Uterus (tissue), 4 donors: ENCODE data around the gene EXOC2. TPM values are rescaled to one million over a fixed set of nuclear protein-coding genes. Genes with fewer than 3 reads are reported as not detected.

Source experiments
- DNase-seq, 2 donors: peaks; one replicate each; pipeline ENCODE4 v3.0.0-alpha.2; 2019 to 2020
- H3K27ac ChIP-seq, 2 donors: fragments of 200-600 bp; sonication (generic); 1 replicate in 1 of 2; 2 replicates in 1 of 2; pipeline ENCODE4 v1.5.1; 2016 to 2018
- H3K27me3 ChIP-seq, 2 donors: fragments of 200-600 bp; sonication (generic); one replicate each; pipeline ENCODE4 v1.5.1; 2018 to 2019; ENCODE audit warnings: control low read depth in 1 of 2
- H3K36me3 ChIP-seq, 2 donors: fragments of 200-600 bp; sonication (generic); one replicate each; pipeline ENCODE4 v1.5.1; 2019; ENCODE audit warnings: control low read depth in 1 of 2
- H3K4me1 ChIP-seq, 2 donors: fragments of 200-600 bp; sonication (generic); one replicate each; pipeline ENCODE4 v1.5.1; 2018 to 2019; ENCODE audit warnings: control low read depth in 1 of 2
- H3K4me3 ChIP-seq, 2 donors: fragments of 200-600 bp; sonication (generic); 1 replicate in 1 of 2; 2 replicates in 1 of 2; pipeline ENCODE4 v1.5.1; 2018 to 2019; ENCODE audit warnings: mild to moderate bottlenecking in 1 of 2
- H3K9me3 ChIP-seq, 2 donors: fragments of 200-600 bp; sonication (generic); one replicate each; pipeline ENCODE4 v1.5.1; 2019; ENCODE audit warnings: control low read depth in 1 of 2
- CTCF ChIP-seq, 4 experiments: fragments of 200-600 bp in 2 of 4; fragments of 450-650 bp in 2 of 4; sonication (generic) in 2 of 4; IDR thresholded peaks; one replicate each; pipeline ENCODE4 v1.5.1; 2016 to 2019; ENCODE audit warnings: antibody characterized with exemption in 4 of 4, mild to moderate bottlenecking in 2 of 4, moderate library complexity in 1 of 4
- POLR2A ChIP-seq, 2 donors: fragments of 450-650 bp; IDR thresholded peaks; one replicate each; pipeline ENCODE4 v1.6.1; 2016; ENCODE audit warnings: antibody characterized with exemption in 2 of 2, mild to moderate bottlenecking in 1 of 2, moderate library complexity in 1 of 2
- intact Hi-C: fragments of 100-400 bp; cut with DNase I; formaldehyde crosslinking; loops from one replicate; pipeline ENCODE4 v1.15.1; 2023; ENCODE audit warnings: low total_unique reads
- total RNA-seq, 4 donors: library from RNA; depleted of rRNA in 3 of 4; stranded (reverse); fragments of >200 nt in 3 of 4; gene quantifications; one replicate each; pipeline versions ENCODE4 v1.1.0 to v1.2.4, GENCODE V29; 2014 to 2023
- donor health status: DM: yes; HTN: yes; CAD: no.

Gene EXOC2
- total RNA-seq, 4 donors from 2014 or later, result 12.3 to 27.0 (median 22.9) TPM

GRCh38 chr6:713351-713750 lies 20.4 kb upstream of the EXOC2 start:
- Histone ChIP-seq H3K27ac (no peak overlapping the region), H3K27me3 (no peaks in the 10 kb centered on the region), H3K4me1 (no peaks in the 10 kb centered on the region), H3K9me3 (no peaks in the 10 kb centered on the region), H3K36me3 (no peaks in the 10 kb centered on the region), H3K4me3 (no peak overlapping the region)
- TF ChIP-seq CTCF (IDR thresholded peaks at IDR 0.05) (no peak), POLR2A (IDR thresholded peaks at IDR 0.05) (no peak)
- no peak for DNase-seq
- intact Hi-C loops, result no loop called here

- TF ChIP-seq POLR2A (IDR thresholded peaks at IDR 0.05), result no peak
- no peak for TF ChIP-seq CTCF (IDR thresholded peaks at IDR 0.05)
- H3K27ac ChIP-seq, result no peak overlapping the region
- intact Hi-C loops, result no loop called here
Measured at GRCh38 chr6:712805-713204, 19.9 kb upstream of the EXOC2 start.

GRCh38 chr6:711925-712324 lies 19.0 kb upstream of the EXOC2 start:
- intact Hi-C loops, result no loop called here
- Histone ChIP-seq H3K4me1 (no peaks in the 10 kb centered on the region), H3K36me3 (no peaks in the 10 kb centered on the region), H3K27me3 (no peaks in the 10 kb centered on the region), H3K4me3 (no peak overlapping the region), H3K27ac (peak overlapping the region; percentile 90 to 92), H3K9me3 (no peaks in the 10 kb centered on the region)
- TF ChIP-seq CTCF (IDR thresholded peaks at IDR 0.05), result no peak
- no peak for TF ChIP-seq POLR2A (IDR thresholded peaks at IDR 0.05)
- no peak for DNase-seq

More at GRCh38 chr6:712805-713204, 19.9 kb upstream of the EXOC2 start:
- no peak for DNase-seq
- Histone ChIP-seq H3K36me3 (no peaks in the 10 kb centered on the region), H3K27me3 (no peaks in the 10 kb centered on the region), H3K4me3 (no peak overlapping the region), H3K9me3 (no peaks in the 10 kb centered on the region), H3K4me1 (no peaks in the 10 kb centered on the region)

GRCh38 chr6:710601-711571 lies 17.9 kb upstream of the EXOC2 start:
- Histone ChIP-seq H3K4me1 (no peaks in the 10 kb centered on the region), H3K27me3 (no peaks in the 10 kb centered on the region), H3K27ac (peak overlapping the region; percentile 90 to 92), H3K36me3 (no peaks in the 10 kb centered on the region), H3K9me3 (no peaks in the 10 kb centered on the region), H3K4me3 (peak overlapping the region; percentile 52 to 62)
- DNase-seq, result peak; percentile 53
- intact Hi-C loops, result no loop called here
- TF ChIP-seq CTCF (IDR thresholded peaks at IDR 0.05), result no peak
- peak; percentile 44 to 66 for TF ChIP-seq POLR2A (IDR thresholded peaks at IDR 0.05)

- TF ChIP-seq POLR2A (IDR thresholded peaks at IDR 0.05) (no peak), CTCF (IDR thresholded peaks at IDR 0.05) (no peak)
- Histone ChIP-seq H3K36me3 (no peaks in the 10 kb centered on the region), H3K27me3 (no peaks in the 10 kb centered on the region), H3K4me3 (no peak overlapping the region), H3K9me3 (no peaks in the 10 kb centered on the region), H3K27ac (no peak overlapping the region), H3K4me1 (no peaks in the 10 kb centered on the region)
- DNase-seq, result no peak
- intact Hi-C loops, result no loop called here
Measured at GRCh38 chr6:709471-710056, 16.6 kb upstream of the EXOC2 start.
